ENCODE results near the gene PCDH15. TPM values are rescaled to one million over a fixed set of nuclear protein-coding genes. Genes with fewer than 3 reads are reported as not detected.

Gene PCDH15
- total RNA-seq, 1 experiment from 2014 or later, result not detected

DNA sequence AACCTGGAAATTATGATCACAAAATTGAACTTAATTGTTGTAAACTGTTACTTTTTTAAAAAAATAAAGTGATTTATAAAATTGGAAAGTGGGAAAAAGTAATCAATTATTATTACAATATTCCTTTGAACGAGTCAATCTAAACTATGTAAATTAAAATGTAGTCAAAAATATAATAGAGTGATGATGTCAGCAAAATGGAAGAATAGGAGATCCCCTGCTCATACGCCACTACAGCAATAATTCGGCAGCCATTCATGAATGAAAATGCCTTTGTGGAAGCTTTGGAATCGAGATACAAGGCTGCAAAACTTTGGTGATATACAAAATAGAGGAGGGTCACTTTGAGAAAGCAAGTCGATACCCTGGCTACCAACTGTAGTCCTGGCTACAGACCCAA lies 36.4 kb upstream of the PCDH15 start:
- Histone ChIP-seq H3K27ac (ENCODE audit: low read depth, low read length, poor library complexity, severe bottlenecking) (no peak overlapping the region), H3K9me3 (ENCODE audit: low read depth, low read length, poor library complexity, severe bottlenecking) (peaks cover 23% of the 10 kb centered on the region), H3K36me3 (ENCODE audit: insufficient read depth, low read length, poor library complexity, severe bottlenecking) (no peaks in the 10 kb centered on the region), H3K4me1 (ENCODE audit: insufficient read depth, low read length, poor library complexity, severe bottlenecking) (no peaks in the 10 kb centered on the region), H3K27me3 (replicated peaks; ENCODE audit: insufficient read depth, low read depth, low read length, poor library complexity) (no peaks in the 10 kb centered on the region), H3K4me3 (ENCODE audit: low read depth, low read length, poor library complexity, severe bottlenecking) (no peak overlapping the region)
- BruUV-seq (replicated peaks), result no TSS peak
- CTCF ChIA-PET, result no interaction called here
- intact Hi-C loops (cut with micrococcal nuclease; ENCODE audit: unreplicated experiment), result no loop called here
- no peak for DNase-seq (ENCODE audit: low spot score)
- POLR2A ChIA-PET (ENCODE audit: low non-redundant PET), result no interaction called here
- TF ChIP-seq EZH2 (IDR thresholded peaks at IDR 0.05; ENCODE audit: borderline replicate concordance, low read depth, low read length, poor library complexity, severe bottlenecking), result no peak
- TF ChIP-seq, protein P1, sequence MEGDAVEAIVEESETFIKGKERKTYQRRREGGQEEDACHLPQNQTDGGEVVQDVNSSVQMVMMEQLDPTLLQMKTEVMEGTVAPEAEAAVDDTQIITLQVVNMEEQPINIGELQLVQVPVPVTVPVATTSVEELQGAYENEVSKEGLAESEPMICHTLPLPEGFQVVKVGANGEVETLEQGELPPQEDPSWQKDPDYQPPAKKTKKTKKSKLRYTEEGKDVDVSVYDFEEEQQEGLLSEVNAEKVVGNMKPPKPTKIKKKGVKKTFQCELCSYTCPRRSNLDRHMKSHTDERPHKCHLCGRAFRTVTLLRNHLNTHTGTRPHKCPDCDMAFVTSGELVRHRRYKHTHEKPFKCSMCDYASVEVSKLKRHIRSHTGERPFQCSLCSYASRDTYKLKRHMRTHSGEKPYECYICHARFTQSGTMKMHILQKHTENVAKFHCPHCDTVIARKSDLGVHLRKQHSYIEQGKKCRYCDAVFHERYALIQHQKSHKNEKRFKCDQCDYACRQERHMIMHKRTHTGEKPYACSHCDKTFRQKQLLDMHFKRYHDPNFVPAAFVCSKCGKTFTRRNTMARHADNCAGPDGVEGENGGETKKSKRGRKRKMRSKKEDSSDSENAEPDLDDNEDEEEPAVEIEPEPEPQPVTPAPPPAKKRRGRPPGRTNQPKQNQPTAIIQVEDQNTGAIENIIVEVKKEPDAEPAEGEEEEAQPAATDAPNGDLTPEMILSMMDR (conservative IDR thresholded peaks at IDR 0.05; ENCODE audit: low read depth, low read length), result no peak

- Histone ChIP-seq H3K4me1 (ENCODE audit: insufficient read depth, low read length, poor library complexity, severe bottlenecking) (no peaks in the 10 kb centered on the region), H3K36me3 (ENCODE audit: insufficient read depth, low read length, poor library complexity, severe bottlenecking) (no peaks in the 10 kb centered on the region), H3K27me3 (replicated peaks; ENCODE audit: insufficient read depth, low read depth, low read length, poor library complexity) (no peaks in the 10 kb centered on the region), H3K27ac (ENCODE audit: low read depth, low read length, poor library complexity, severe bottlenecking) (no peak overlapping the region), H3K4me3 (ENCODE audit: low read depth, low read length, poor library complexity, severe bottlenecking) (no peak overlapping the region), H3K9me3 (ENCODE audit: low read depth, low read length, poor library complexity, severe bottlenecking) (peaks cover 3% of the 10 kb centered on the region)
- no peak for DNase-seq (ENCODE audit: low spot score)
- TF ChIP-seq, protein P1 (conservative IDR thresholded peaks at IDR 0.05; ENCODE audit: low read depth, low read length), result no peak
- TF ChIP-seq EZH2 (IDR thresholded peaks at IDR 0.05; ENCODE audit: borderline replicate concordance, low read depth, low read length, poor library complexity, severe bottlenecking), result no peak
- BruUV-seq (replicated peaks), result no TSS peak
- intact Hi-C loops (cut with micrococcal nuclease; ENCODE audit: unreplicated experiment), result no loop called here
- POLR2A ChIA-PET (ENCODE audit: low non-redundant PET), result no interaction called here
- CTCF ChIA-PET, result no interaction called here
These were observed 32.0 kb upstream of the PCDH15 start for GRCh38 chr10:54833029-54833428.

GRCh38 chr10:54826994-54827560 lies 26.0 kb upstream of the PCDH15 start:
- intact Hi-C loops (cut with micrococcal nuclease; ENCODE audit: unreplicated experiment), result no loop called here
- ChIA-PET CTCF (no interaction called here), POLR2A (ENCODE audit: low non-redundant PET) (no interaction called here)
- no peak overlapping the region for H3K27ac ChIP-seq (ENCODE audit: low read depth, low read length, poor library complexity, severe bottlenecking)
- TF ChIP-seq, protein P1 (conservative IDR thresholded peaks at IDR 0.05; ENCODE audit: low read depth, low read length), result no peak
- TF ChIP-seq EZH2 (IDR thresholded peaks at IDR 0.05; ENCODE audit: borderline replicate concordance, low read depth, low read length, poor library complexity, severe bottlenecking), result no peak
- H3K4me1 ChIP-seq (ENCODE audit: insufficient read depth, low read length, poor library complexity, severe bottlenecking), result no peaks in the 10 kb centered on the region
- H3K4me3 ChIP-seq (ENCODE audit: low read depth, low read length, poor library complexity, severe bottlenecking), result no peak overlapping the region
- no TSS peak for BruUV-seq (replicated peaks)
- no peaks in the 10 kb centered on the region for H3K36me3 ChIP-seq (ENCODE audit: insufficient read depth, low read length, poor library complexity, severe bottlenecking)
- no peak for DNase-seq (ENCODE audit: low spot score)
- no peaks in the 10 kb centered on the region for H3K9me3 ChIP-seq (ENCODE audit: low read depth, low read length, poor library complexity, severe bottlenecking)
- H3K27me3 ChIP-seq (replicated peaks; ENCODE audit: insufficient read depth, low read depth, low read length, poor library complexity), result no peaks in the 10 kb centered on the region

Measured in A673 (cell line).